ENCODE measurements around the gene HS6ST1. TPM values are rescaled to one million over a fixed set of nuclear protein-coding genes. Genes with fewer than 3 reads are reported as not detected.

HS6ST1 gene
- total RNA-seq, 1 experiment from 2014 or later = 21.5 TPM

GRCh38 chr2:128332091-128332634 lies 13.5 kb upstream of the HS6ST1 start:
- no TSS peak for BruUV-seq (replicated peaks)
- H4K20me1 ChIP-seq (ENCODE audit: low read length) = no peaks in the 10 kb centered on the region
- no peaks in the 10 kb centered on the region for H3K79me2 ChIP-seq (ENCODE audit: low read length)
- no peak for ATAC-seq
- H3K9me3 ChIP-seq (ENCODE audit: low read length) = no peaks in the 10 kb centered on the region
- H2AFZ ChIP-seq (ENCODE audit: low read length) = no peak overlapping the region
- TF ChIP-seq EZH2 (IDR thresholded peaks at IDR 0.05; ENCODE audit: low read length, unreplicated experiment) (no peak), EZH2phosphoT487 (IDR thresholded peaks at IDR 0.05; ENCODE audit: borderline replicate concordance, low read length) (no peak), CTCF (conservative IDR thresholded peaks at IDR 0.05; ENCODE audit: low read depth, low read length) (no peak)
- no peak for DNase-seq
- no peaks in the 10 kb centered on the region for H3K9me2 ChIP-seq (replicated peaks; ENCODE audit: low read length)
- H3K27me3 ChIP-seq (ENCODE audit: low read length) = no peaks in the 10 kb centered on the region
- intact Hi-C loops (cut with micrococcal nuclease) = no loop called here
- H3K4me2 ChIP-seq (ENCODE audit: low read length) = no peak overlapping the region
- H3K9ac ChIP-seq (ENCODE audit: low read length) = no peak overlapping the region
- CTCF ChIA-PET = no interaction called here
- H3K4me3 ChIP-seq (ENCODE audit: low read length) = no peak overlapping the region
- H3K27ac ChIP-seq (ENCODE audit: low read length) = no peak overlapping the region
- no peaks in the 10 kb centered on the region for H3K36me3 ChIP-seq (ENCODE audit: low read depth, low read length)
- no peaks in the 10 kb centered on the region for H3K4me1 ChIP-seq (ENCODE audit: insufficient read depth, low read length)
- POLR2A ChIA-PET (ENCODE audit: unreplicated experiment) = no interaction called here
- no peaks in the 10 kb centered on the region for H3F3A ChIP-seq (ENCODE audit: low read length, unreplicated experiment)

DNA sequence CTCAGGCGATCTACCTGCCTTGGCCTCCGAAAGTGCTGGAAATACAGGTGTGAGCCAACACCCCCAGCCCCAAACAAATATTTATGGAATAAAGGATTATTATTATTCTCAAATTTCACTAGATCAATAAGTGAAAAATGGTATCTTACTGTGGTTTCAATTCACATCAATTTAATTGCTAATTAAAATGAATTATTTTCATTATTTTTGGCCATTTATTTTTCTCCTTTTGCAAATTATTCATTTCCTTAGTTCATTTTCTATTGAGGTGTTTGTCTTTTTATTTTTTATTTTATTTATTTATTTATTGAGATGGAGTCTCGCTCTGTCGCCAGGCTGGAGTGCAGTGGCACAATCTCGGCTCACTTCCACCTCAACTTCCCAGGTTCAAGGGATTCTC lies 11.9 kb upstream of the HS6ST1 start:
- CTCF ChIA-PET = no interaction called here
- Histone ChIP-seq H3K4me3 (ENCODE audit: low read length) (no peak overlapping the region), H3K9me2 (replicated peaks; ENCODE audit: low read length) (no peaks in the 10 kb centered on the region), H3K4me1 (ENCODE audit: insufficient read depth, low read length) (no peaks in the 10 kb centered on the region), H3K79me2 (ENCODE audit: low read length) (no peaks in the 10 kb centered on the region), H2AFZ (ENCODE audit: low read length) (no peak overlapping the region), H3K4me2 (ENCODE audit: low read length) (no peak overlapping the region), H3F3A (ENCODE audit: low read length, unreplicated experiment) (no peaks in the 10 kb centered on the region), H3K27me3 (ENCODE audit: low read length) (no peaks in the 10 kb centered on the region), H3K9ac (ENCODE audit: low read length) (no peak overlapping the region), H4K20me1 (ENCODE audit: low read length) (no peaks in the 10 kb centered on the region), H3K27ac (ENCODE audit: low read length) (no peak overlapping the region), H3K36me3 (ENCODE audit: low read depth, low read length) (no peaks in the 10 kb centered on the region), H3K9me3 (ENCODE audit: low read length) (no peaks in the 10 kb centered on the region)
- BruUV-seq (replicated peaks) = no TSS peak
- ATAC-seq = no peak
- POLR2A ChIA-PET (ENCODE audit: unreplicated experiment) = no interaction called here
- DNase-seq = no peak
- intact Hi-C loops (cut with micrococcal nuclease) = no loop called here
- TF ChIP-seq EZH2 (IDR thresholded peaks at IDR 0.05; ENCODE audit: low read length, unreplicated experiment) (no peak), CTCF (conservative IDR thresholded peaks at IDR 0.05; ENCODE audit: low read depth, low read length) (no peak), EZH2phosphoT487 (IDR thresholded peaks at IDR 0.05; ENCODE audit: borderline replicate concordance, low read length) (no peak)

GRCh38 chr2:128329607-128330006 lies 10.9 kb upstream of the HS6ST1 start:
- TF ChIP-seq EZH2 (IDR thresholded peaks at IDR 0.05; ENCODE audit: low read length, unreplicated experiment) (no peak), CTCF (conservative IDR thresholded peaks at IDR 0.05; ENCODE audit: low read depth, low read length) (no peak), EZH2phosphoT487 (IDR thresholded peaks at IDR 0.05; ENCODE audit: borderline replicate concordance, low read length) (no peak)
- Histone ChIP-seq H3K4me3 (ENCODE audit: low read length) (no peak overlapping the region), H3K9ac (ENCODE audit: low read length) (no peak overlapping the region), H3K27ac (ENCODE audit: low read length) (no peak overlapping the region), H3K36me3 (ENCODE audit: low read depth, low read length) (no peaks in the 10 kb centered on the region), H3K79me2 (ENCODE audit: low read length) (no peaks in the 10 kb centered on the region), H4K20me1 (ENCODE audit: low read length) (no peaks in the 10 kb centered on the region), H3K9me2 (replicated peaks; ENCODE audit: low read length) (no peaks in the 10 kb centered on the region), H3K4me1 (ENCODE audit: insufficient read depth, low read length) (no peaks in the 10 kb centered on the region), H3K4me2 (ENCODE audit: low read length) (no peak overlapping the region), H3F3A (ENCODE audit: low read length, unreplicated experiment) (no peaks in the 10 kb centered on the region), H2AFZ (ENCODE audit: low read length) (no peak overlapping the region), H3K27me3 (ENCODE audit: low read length) (no peaks in the 10 kb centered on the region), H3K9me3 (ENCODE audit: low read length) (no peaks in the 10 kb centered on the region)
- no TSS peak for BruUV-seq (replicated peaks)
- intact Hi-C loops (cut with micrococcal nuclease) = no loop called here
- CTCF ChIA-PET = no interaction called here
- no peak for ATAC-seq
- POLR2A ChIA-PET (ENCODE audit: unreplicated experiment) = no interaction called here
- no peak for DNase-seq

Data from PC-3 (cell line).